ENCODE results near the gene ATP7B. TPM values are rescaled to one million over a fixed set of nuclear protein-coding genes. Genes with fewer than 3 reads are reported as not detected.

ATP7B gene
- total RNA-seq, 1 donor from 2014 or later = 9.9 TPM

DNA sequence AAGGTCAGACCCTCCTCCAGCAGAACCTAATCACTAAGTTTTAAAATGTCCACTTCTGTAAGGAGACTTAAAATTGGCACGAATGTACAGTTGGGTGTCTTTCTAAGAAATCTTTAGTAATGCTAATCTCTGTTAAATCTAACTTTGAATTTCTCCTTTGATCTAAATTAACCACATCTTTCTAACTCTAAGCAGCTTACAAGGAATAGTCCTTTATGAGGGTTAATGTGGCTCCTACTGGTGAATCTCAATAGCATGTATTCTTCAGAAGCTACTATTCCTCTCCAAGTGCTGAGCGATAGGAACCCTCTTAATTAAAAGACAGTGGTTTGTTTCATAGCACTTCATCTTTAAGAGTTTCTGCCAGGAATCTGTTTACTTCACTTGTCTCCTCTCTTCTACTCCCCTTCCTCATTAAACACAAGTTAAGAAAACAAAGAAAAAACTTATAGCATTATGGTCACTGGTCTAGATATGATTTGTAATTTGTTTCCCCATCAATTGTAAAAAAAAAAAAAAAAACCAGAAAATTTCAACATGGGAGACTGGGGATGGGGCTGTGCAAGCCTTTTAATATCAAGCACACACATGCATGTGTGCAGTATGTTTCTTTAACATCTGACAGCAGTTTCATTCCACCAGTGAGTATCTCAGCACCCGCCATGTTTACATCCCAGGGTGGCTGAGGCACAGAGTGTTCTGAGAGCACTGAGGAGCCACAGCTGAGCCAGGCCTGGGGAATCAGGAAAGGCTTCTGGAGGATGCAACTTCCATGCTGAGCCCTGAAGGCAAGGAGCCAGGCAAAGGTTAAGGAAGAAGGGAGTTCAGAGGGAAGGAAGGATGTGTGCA, 57.7 kb downstream of the ATP7B start:
- no peak for DNase-seq (ENCODE audit: extremely low read depth, low read depth, low spot score)

GRCh38 chr13:51950722-51951121, 60.5 kb downstream of the ATP7B start:
- DNase-seq (ENCODE audit: extremely low read depth, low read depth, low spot score) = peak; percentile 44

DNA sequence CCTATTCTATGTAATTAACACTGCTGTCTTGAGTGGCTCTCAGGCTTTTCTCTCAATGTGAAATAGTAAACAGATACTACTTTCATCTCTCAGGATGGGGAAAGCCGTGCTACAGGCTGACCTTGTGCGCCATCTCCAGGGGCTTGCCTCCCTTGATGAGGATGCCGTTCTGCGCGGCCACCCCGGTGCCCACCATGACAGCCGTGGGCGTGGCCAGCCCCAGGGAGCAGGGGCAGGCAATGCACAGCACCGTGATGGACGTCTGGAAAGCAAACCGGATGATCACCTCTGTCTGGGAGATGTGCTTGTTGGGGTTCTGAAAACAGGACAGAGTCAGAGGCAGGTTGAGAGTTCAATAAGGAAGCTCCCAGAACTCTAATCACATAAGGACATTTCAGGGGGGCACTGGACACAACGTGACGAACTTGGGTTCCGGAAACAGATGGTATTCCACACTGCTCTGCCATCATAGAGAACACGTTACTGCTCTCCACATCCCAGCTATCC, 65.0 kb downstream of the ATP7B start:
- no peak for DNase-seq (ENCODE audit: extremely low read depth, low read depth, low spot score)

- DNase-seq (ENCODE audit: extremely low read depth, low read depth, low spot score) = no peak
These were observed 66.1 kb downstream of the ATP7B start for GRCh38 chr13:51945149-51945548.

DNA sequence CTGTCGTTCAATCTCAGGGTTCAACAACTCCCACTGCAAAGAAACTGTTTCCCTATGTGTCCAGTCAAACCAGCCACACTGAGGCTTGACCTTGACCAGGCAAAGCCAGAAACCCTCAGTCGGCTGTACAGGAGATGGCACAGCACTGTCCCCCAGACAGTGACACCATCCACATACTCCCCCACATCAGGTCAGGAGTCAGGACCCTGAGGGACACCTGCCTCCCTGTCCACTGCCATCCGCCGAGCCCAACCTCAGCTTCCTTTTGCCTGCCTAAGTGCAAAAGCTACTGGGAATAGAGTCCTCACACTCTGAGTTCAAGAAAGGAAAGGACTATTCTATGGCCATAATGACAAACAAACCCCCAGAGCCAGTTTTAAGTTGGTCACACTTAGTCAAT, 66.8 kb downstream of the ATP7B start:
- no peak for DNase-seq (ENCODE audit: extremely low read depth, low read depth, low spot score)

DNA sequence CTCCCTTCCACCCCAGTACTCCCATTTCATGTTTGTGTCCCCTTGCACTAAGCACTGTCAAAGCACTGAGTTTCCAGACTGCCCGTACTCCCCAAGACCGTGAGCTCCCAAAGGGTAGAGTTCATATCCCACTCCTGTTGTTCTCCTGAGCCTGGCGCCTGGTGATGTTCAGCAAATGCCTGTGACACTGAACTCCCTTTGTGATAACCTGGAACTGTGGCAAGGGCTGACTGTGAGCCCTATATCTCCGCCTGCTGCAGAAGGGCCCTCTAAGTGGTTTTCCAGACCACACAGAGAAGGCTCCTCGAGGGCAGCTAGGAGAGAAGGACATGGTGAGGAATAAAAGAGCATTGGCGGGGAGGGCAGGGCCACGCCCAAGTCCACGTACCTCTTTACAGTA, 67.5 kb downstream of the ATP7B start:
- no peak for DNase-seq (ENCODE audit: extremely low read depth, low read depth, low spot score)

DNA sequence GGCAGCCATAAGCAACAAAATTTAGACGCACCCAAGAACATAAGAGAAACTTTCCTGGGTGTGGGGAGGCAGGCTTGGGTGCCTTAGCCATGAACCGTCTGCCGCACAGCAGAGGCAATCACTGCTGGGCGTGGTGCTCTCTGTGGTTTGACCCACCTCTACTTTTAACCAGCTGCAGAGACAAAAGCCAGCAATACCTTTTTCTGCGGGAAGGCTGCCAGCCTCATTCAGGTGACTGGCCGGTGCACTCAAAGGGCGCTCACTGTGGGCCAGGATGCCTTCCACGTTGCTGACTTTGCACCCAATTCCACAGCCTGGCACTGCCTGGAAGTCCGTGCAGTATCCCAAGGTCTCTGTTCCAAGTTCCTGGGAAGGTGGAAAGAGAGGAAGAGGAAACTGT, 69.1 kb downstream of the ATP7B start:
- no peak for DNase-seq (ENCODE audit: extremely low read depth, low read depth, low spot score)

DNA sequence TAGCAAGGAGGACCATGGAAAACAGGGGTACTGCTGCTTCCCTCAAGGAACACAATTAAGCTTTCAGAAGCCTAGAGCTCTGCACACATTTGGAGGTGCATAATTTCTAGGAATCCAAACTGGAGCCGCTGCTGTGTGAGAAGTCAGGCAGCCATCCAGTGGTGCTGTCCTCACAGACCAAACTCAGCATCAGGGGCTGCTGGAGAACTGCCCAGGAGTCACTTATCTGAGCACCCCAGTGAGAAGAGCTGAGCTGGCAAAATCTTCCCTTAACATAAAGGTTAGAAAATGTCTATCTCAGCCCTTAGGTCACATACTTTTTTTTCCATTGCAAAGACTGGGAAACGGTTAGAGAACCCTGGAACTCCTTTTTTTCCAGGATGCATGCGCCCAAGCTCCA, 72.8 kb downstream of the ATP7B start:
- DNase-seq (ENCODE audit: extremely low read depth, low read depth, low spot score) = no peak

DNA sequence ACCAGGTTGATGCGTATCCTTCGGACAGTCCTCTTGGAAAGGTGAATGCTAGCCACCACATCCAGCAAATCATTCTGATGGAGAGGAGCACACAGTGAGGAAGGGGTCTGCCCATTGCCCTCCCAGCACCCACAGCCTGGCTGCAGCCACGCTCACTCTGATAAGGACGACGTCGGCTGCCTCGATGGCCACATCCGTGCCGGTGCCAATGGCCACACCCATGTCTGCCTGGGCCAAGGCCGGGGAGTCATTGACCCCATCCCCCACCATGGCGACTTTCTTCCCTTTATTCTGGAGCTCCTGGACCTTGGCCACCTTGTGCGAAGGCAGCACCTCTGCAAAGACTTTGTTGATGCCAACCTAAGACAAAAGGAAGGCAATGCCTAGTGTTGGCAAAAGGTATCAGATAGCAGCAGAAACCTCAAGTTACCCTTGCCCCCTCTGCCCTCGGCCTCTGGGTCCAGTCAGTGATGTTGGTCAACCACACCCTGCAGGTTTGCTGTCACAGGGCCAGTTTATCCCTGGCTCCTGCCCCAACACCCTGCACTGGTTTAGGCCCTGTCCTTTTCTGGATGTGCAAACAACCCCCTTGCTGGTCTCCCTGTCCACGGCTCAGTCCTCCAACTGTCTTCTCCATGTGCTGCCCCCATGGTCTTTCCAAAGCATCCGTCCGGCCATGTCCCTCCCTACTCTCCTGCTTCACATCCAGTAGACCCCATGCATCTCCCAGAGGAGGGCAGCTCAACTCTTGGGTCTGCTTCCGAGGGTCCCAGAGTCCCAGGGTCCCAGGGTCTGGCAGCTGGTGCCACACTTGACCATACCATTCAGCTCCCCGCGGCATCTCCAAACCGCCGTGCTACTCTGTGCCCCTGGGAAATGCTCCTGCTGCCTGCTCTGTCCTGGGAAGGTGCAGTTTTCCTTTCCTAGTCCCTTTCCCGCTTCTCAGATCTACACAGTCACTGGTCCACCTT, 73.6 kb downstream of the ATP7B start:
- DNase-seq (ENCODE audit: extremely low read depth, low read depth, low spot score) = no peak

- no peak for DNase-seq (ENCODE audit: extremely low read depth, low read depth, low spot score)
These were observed 75.7 kb downstream of the ATP7B start for GRCh38 chr13:51935326-51936171.

DNA sequence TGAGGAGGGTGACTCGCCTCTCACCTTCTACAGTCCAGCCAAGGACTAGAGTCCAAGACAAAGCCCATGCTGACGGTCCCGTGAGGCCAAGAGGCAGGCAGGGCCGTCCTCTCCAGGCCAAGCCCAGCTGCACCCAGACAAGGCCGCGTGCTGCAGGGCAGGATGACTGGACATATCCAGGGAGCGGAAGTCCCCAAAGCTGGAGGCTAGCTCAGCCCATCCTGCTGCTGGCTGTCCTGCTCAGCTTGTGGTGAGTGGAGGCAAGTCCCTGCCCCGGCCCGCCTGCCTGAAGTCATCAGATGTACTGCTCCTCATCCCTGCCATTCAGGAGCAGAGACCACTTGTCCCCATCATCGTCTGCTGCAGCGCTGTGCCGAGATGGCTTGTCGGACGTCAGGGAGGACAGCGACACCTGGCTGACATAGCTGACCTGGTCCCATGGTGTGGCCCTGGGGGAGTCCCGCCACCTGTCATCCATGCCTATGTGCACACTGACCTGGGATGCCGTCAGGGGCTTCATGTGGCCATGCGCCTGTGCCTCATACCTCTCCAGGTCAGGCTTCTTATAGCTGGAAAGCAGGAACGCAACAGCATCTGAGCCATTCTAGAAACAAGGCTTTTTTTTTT, 76.7 kb downstream of the ATP7B start:
- DNase-seq (ENCODE audit: extremely low read depth, low read depth, low spot score) = no peak

- no peak for DNase-seq (ENCODE audit: extremely low read depth, low read depth, low spot score)
These were observed 77.7 kb downstream of the ATP7B start for GRCh38 chr13:51933466-51934058.

DNA sequence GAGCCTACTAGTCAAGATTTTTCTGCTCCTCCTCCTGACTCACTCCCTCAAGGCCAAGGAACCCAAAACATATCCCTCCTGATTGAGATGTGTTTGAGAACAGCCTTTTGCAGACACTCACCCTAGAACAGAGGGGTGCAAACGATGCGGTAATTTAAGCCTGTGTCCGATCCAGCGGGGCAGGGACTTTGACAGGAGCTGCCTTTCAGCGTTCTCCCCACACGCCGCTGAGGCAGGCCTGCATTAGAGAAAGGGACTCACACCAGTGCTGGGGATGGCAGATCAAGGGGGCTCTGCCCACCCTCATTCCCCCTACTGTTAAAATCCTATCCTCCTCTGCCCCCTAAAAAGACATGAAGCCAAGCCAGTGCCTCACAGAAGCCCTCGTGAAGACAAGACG, 79.0 kb downstream of the ATP7B start:
- DNase-seq (ENCODE audit: extremely low read depth, low read depth, low spot score) = no peak

DNA sequence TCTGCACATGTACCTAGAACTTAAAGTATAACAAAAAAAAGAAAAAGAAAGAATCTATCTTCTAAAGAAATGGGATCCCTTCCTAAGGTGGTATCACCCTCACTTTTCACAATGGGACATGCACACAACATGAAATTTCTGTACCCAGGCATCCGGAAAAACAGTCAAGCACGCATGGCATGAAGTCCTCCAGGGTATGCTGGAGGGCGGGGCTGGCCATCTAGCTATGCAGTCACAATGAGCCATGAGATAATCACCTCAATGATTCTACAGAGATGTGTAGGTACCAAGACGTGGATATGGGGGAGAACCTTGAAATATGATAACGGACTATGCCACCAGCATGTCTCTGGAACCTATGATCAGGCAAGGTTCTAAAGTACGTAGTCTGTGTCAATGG, 79.6 kb downstream of the ATP7B start:
- no peak for DNase-seq (ENCODE audit: extremely low read depth, low read depth, low spot score)

DNA sequence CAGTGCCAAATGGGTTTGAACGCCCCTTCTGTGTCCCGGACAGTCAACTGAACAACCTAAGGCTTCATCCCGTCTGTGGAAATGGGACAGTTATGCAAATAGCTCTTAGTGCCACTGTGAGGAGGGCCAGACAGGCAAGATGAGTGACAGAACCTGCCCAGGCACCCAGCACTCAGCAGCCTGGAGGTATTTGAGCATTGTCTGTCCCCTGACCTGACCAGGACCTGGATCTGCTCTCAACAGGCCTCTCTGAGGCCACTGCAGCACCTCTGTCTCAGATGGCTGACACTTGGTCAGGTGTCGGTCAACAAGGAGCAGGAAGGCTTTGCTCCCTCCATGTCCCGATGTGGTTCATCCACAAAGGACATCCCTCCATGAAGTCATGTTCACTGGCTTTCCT, 81.6 kb downstream of the ATP7B start:
- DNase-seq (ENCODE audit: extremely low read depth, low read depth, low spot score) = no peak

- DNase-seq (ENCODE audit: extremely low read depth, low read depth, low spot score) = no peak
These were observed 83.0 kb downstream of the ATP7B start for GRCh38 chr13:51928231-51928630.

GRCh38 chr13:51927129-51927528, 84.1 kb downstream of the ATP7B start:
- no peak for DNase-seq (ENCODE audit: extremely low read depth, low read depth, low spot score)

DNA sequence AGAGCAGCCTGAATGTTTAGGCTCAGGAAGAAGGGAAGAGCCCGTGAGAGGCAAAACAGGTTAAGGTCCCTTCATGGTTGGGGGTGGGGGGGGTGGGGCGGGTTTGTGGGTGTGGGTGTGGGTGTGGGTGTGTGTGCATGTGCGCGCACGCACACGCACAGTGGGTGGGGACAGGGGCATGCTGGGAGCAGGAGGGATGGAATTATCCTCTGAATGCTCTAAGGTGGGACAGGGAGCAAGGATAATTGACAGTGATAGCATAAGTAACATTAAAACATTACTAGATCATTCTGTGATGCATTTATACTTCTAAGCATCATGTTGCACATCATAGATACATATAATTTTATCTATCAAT, 84.7 kb downstream of the ATP7B start:
- DNase-seq (ENCODE audit: extremely low read depth, low read depth, low spot score) = no peak

GRCh38 chr13:51925865-51926527, 85.3 kb downstream of the ATP7B start:
- no peak for DNase-seq (ENCODE audit: extremely low read depth, low read depth, low spot score)
